HG03342 (cell line): ENCODE measurements around the gene DIPK1C.

Experiments used
- ATAC-seq: cut with Tn5 transposase; IDR thresholded peaks from one replicate; pipeline ENCODE4 v1.9.1; 2021; ENCODE audit warnings: mild to moderate bottlenecking, moderate library complexity; ENCODE audit not compliant: unreplicated experiment

DIPK1C gene

GRCh38 chr18:74486119-74486849 lies 29.2 kb upstream of the DIPK1C start:
- no peak for ATAC-seq

- ATAC-seq = no peak
These were observed 25.6 kb upstream of the DIPK1C start for GRCh38 chr18:74482697-74483096.

DNA sequence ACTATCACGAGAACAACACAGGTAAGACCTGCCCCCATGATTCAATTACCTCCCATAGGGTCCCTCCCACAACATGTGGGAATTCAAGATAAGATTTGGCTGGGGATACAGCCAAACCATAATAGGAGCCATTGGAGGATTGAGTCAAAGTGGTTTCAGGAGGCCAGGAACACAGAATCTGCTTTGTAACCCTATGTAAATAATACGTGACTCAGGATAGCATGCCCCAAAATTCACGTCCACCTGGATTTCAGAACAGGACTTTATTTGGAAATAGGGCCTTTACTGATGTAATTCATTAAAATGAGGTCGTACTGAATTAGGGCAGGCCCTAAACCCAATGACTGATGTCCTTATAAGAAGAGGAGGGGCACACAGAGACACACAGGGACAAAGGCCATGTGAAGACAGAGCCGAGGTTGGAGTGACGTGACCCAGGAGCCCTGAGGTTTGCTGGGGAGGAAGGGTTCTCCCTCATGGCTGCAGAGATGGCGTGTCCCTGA lies 23.1 kb upstream of the DIPK1C start:
- no peak for ATAC-seq

DNA sequence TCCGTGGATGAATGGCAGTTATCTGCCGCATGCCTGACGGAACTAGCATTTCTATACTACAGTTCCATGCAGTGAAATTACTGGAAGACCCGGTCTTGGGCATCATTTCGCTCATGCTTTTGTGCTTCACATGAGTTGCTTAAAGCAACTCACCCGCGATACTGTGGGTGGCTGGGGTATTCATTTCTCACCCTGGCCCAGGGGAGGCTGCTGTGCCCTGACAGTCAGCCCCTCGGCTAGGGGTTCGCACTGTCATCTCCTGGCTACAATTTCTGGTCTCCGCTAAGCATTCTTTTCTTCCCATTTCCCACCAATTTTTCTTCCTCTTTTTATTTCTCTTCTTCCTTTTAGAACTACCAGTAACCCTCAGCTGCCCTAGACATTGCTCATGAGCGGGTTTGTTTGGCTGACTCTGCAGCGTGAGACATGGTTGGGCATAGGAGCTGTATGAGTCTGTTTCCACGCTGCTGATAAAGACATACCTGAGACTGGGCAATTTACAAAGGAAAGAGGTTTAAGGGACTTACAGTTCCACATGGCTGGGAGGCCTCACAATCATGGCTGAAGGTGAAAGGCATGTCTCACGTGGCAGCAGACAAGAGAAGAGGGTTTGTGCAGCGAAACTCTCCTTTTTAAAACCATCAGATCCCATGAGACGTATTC lies 22.5 kb upstream of the DIPK1C start:
- no peak for ATAC-seq

GRCh38 chr18:74478880-74479279 lies 21.8 kb upstream of the DIPK1C start:
- no peak for ATAC-seq

DNA sequence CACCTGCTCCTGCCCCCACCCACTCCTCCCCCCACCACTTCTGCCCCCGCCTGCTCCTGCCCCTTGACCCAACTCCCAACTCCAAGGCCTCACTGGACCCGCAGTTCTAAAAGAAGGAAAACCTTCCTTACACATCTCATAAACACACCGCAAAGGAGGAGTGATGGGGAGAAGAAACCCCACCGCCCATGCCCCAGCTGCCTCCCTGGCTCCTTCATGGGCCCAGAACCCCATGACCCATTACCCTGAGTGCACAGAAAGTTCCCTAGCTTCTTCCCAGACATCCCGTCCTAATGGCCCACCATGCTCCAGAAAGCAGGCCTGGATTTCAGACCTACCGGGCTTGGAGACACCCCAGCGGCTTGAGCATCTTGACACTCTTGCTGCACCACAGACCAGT lies 21.2 kb upstream of the DIPK1C start:
- no peak for ATAC-seq

DNA sequence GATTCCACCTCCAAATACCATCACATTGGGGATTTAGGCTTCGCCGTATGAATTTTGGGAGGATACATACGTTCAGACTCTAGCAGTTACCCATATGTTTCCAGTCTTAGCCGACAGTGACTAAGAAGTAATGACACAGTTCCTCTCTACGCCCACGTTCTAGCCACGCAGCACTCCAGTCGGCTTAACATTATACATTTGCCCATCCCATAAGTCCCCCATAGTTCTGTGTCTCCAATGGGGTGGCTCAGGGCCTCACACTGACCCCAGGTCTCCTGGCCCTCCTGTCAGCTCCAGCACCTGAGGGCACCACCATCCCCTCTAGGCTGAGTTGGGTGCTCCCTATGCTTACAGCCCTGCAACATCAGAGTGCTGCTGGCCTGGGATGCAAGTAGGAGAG lies 20.7 kb upstream of the DIPK1C start:
- no peak for ATAC-seq

DNA sequence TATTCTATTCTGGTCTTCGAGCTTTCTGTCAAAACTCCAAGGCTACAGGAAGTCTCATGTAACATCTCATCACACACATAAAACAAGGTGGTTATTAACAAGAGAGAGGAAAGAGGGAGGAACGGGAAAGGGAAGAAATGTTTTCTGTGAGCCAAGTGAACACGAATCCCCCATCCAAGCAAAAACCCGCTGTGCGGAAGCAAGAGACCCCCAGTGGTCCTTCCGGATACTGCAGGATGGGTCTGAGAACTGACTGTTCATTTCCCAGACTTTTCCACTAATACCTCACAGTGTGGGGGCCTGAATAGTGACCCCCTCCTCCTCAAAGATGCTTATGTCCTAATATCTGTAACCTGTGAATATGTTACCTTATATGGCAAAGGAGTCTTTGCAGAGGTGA lies 19.0 kb upstream of the DIPK1C start:
- ATAC-seq = no peak

GRCh38 chr18:74473976-74474640 lies 17.0 kb upstream of the DIPK1C start:
- ATAC-seq = no peak

GRCh38 chr18:74472312-74472711 lies 15.2 kb upstream of the DIPK1C start:
- no peak for ATAC-seq

DNA sequence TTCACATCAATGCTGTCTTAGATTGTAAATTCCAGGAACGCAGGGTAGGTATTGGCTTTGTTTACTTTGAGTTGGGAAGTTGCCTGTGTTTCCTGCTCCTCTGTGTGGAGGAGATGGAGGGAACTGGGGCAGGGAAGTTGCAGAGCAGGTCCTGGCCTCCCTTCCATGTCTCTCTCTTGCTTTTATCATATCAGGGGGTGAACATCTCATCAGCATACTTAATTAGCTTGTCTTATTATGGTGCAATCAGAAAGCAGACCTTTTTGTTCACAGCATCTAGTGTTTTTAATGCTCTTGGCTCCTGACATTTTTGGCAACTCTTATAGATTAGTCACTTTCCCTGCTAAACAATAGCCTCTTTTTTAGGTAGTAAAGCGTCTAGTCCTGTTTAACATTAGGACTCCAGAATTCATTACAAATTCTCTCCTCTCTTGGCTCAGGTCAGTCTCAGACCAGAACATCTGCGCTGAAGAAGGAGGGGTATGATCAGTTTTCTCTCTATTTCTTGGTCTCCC lies 11.5 kb upstream of the DIPK1C start:
- no peak for ATAC-seq

GRCh38 chr18:74465775-74466174 lies 8.7 kb upstream of the DIPK1C start:
- ATAC-seq = no peak

- no peak for ATAC-seq
These were observed 6.9 kb upstream of the DIPK1C start for GRCh38 chr18:74463983-74464382.

- ATAC-seq = no peak
These were observed 6.1 kb upstream of the DIPK1C start for GRCh38 chr18:74463254-74463653.

DNA sequence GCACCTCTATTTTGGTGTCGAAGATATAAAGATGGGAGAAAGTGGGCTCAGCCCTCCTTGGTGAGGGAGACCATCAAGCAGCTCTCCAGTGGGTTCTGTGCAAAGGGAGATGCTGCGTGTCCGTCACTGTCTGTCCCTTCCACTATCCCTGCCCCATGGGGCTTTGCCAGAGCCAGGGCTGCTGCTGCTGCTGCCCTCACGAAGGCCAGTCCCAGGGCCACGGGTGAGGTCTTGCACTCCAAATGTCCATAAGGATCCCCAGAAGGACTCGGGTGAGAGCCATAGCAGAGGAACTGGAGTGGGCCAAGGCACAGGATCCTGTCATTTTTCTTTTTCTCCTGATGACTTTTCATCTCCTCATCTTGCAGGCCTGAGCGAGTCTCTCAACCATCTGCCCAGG lies 3.7 kb upstream of the DIPK1C start:
- no peak for ATAC-seq

DNA sequence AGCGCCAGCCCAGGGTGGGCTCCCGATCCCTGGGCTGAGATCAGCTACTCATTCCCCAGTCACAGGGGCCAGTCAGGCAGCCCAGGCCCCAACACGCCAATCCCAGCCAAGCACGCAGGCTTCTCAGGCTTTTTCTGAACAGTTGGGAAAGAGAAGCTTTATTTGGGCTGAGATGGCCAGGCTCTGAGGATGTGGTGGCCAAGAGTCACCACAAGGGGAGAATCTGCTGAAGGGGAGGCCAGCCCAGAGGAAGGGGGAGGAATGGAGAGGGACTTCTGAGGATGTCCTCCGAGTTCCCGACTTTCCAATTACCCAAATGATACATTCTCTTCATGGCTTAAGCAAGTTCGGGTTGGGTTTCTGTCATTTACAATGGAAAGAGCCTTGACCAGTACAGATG lies 2.8 kb upstream of the DIPK1C start:
- no peak for ATAC-seq

DNA sequence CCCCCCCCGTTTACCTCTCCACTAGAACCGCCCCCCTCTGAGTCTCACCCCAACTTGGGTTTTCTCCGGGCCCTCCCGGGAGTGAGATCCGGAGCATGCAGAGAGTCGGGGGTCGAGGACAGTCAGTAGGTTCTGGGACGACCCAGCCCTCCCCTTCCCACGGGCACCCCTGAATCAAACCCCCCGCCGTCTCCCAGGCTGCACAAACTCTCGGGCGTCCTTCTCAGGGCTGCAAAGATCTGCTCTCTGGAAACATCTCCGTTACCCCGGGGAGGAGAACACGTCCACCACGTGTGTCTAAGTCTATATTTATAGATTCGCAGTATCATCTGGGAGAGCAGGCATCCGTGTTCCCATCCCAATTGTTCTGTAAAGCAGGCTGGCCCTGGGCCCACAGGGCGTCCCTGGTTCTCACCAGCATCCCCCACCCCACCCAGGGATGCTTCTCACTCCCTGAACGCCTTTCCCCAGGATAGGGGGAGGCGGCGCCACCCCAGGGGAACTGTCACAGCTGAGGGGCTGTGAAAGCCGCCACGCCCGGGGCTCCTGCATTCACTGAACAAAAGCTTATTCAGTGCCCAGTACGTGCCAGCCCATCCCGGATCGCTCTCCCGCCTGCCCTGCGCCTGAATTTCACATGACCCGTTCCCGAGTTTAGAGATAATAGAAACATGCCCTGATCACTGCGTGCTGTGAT lies 765 bp upstream of the DIPK1C start:
- ATAC-seq = no peak

GRCh38 chr18:74456349-74457042 lies 612 bp downstream of the DIPK1C start:
- no peak for ATAC-seq

GRCh38 chr18:74456017-74456348 lies 1.1 kb downstream of the DIPK1C start:
- ATAC-seq = no peak

GRCh38 chr18:74455386-74455785 lies 1.7 kb downstream of the DIPK1C start:
- no peak for ATAC-seq

DNA sequence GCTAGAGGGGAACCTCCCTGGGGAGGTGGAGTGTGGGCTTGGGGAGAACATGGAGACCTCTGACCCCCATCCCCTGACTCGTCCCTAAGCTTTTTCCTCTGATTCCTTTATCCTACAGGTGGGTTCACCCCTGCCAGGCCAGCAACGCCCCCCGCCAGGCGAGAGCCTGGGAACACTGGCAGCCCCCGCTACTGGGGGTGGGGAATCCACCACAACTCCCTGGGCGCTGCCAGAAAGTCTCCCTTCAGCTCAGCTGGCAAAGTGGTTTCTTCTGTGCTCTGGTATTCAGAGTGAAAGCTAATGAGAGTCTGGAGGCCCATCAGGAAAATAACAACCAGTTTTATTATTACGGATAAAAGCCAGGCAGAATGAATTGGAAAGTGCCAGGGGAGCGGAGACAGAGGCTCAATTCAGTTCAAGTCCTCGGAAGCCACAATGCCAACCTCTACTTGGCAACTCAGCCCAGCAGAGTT lies 2.8 kb downstream of the DIPK1C start:
- ATAC-seq = no peak
